DMS114 treated with DMSO at 0.1 percent for 48 hours (cell line): ENCODE results near the gene KIAA1671.

Source experiments
- DNase-seq: peaks from one replicate; lab custom pipeline; 2025; ENCODE audit not compliant: unreplicated experiment; lab: John Stamatoyannopoulos, UW

Gene KIAA1671

DNA sequence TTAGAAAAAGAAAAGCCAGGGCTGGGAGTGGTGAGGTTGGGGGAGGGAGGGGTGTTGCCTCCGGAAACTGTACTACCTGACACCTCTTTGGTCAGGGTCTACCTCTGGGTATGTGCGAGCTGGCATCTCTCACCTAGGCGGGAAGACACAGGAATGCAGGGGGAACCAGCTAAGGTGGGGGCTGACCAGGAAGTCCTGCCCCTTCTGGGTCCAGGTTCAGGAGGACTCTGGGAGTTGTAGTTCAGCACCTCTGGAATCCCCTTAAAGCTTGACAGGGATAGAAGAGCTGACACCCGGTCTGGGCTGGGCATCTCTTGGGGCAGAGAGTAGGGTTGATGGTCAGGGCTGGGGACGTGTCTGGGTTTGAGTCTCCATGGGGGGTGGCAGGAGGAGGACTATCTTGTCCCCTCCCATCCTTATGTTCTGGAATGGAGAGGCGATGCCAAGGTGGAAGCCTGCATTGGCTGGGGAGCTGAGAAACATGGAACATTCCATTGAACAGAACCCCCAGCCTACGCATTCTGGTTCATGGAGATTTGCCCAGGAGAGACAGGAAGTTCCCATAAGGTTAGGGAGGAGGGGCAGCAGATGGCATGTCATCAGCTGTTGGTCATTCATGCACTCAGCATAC lies 2.1 kb upstream of the KIAA1671 start:
- DNase-seq = no peak

- DNase-seq = peak; percentile 40
Observed at GRCh38 chr22:24952837-24953383, 394 bp downstream of the KIAA1671 start.

- no peak for DNase-seq
Observed at GRCh38 chr22:24953384-24954113, 1.0 kb downstream of the KIAA1671 start.

DNA sequence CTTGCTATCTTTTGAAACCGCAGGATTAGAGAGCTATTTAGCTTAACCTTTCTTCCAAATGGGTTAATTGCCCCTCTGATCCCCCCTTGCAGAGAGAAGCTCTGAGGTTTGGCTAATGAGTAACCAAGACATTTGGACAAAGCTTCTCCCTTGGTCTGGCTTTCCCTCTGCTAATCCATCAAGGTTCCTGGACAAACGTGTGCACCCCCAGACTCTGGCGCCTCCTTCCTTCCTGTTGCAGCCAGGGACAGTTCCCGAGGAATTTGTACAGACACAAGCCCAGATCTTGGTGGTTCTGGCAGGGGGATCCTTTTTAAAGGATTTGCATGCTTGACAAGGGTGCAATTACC lies 1.6 kb downstream of the KIAA1671 start:
- no peak for DNase-seq

GRCh38 chr22:24954856-24955255 lies 2.3 kb downstream of the KIAA1671 start:
- no peak for DNase-seq

DNA sequence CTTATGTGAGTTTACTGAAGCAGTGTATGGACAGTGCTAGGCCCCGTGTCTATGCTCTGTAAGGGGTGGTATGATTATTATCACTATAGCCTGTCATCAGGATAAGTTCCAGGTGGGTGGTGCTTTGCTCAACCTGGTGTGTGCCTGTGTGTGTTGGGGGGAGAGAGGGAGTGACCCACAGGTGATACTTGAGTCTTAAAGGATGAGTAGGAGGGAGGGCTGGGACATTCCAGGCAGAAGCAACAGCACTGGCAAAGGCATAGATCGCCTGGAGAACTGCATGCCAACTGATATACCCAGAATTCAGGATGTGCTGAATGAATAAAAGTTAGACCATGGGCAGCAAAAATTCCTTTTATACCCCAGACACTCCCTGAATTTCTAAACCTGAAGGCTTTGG lies 4.5 kb downstream of the KIAA1671 start:
- DNase-seq = no peak

DNA sequence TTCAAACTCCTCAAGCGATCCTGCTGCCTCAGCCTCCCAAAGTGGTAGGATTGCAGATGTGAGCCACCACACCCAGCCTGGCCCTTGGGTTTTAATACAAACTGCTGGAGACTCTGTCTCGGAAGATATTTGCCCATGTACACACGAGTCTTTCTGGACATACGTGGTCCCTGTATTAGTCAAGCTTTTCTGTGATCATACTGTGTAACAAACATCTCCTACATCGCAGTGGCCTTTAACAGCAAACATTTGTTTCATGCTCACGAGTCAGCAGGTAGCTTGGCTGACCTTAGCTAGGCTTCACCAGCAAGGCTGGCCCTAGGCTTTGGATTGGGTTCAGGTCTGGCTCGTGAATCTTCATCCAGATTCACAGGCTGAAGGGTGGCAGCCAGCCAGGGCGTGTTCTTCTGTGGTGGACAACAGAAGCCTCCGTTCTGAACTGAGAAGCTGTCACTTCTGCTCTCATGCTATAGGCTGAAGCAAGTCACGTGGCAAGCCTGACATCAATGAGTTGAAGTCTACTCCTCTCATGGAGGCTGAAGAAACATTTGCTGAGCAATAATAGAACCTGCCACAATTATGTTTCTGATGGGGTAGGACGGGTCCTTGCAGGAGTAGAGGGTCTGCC lies 8.8 kb downstream of the KIAA1671 start:
- no peak for DNase-seq

DNA sequence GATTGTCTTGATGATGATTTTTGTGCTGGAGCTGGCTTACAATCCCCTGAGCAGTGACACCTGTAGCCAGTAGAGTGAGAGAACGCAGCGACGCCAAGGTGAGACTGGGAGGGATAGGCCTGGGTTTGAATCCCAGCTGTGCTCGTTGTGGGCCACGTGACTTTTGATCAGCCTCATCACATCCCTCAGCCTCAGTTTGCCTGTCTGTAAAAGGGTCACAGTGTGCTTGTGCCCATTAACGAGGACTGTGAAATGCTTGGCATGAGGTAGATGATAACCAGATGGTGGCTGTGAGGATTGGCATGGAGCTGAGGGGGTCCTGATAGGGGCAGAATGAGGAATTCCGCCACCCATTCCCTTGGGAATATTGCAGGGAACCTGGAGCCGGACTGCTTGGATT lies 9.6 kb downstream of the KIAA1671 start:
- DNase-seq = no peak

- DNase-seq = no peak
Observed at GRCh38 chr22:24962835-24963234, 10.3 kb downstream of the KIAA1671 start.

DNA sequence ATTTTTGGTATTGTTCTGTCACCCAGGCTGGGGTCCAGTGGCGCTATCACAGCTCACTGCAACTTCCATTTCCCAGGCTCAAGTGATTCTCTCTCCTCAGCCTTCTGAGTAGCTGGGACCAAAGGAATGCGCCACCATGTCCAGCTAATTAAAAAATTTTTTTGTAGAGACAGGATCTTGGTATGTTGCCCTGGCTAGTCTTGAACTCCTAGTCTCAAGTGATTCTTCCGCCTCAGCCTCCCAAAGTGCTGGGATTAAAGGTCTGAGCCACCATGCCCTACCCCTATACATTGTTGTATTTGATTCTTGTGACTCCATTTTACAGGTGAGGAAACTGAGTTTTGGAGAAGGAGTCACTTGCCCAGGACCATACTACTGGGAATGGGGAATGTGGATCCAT lies 11.9 kb downstream of the KIAA1671 start:
- no peak for DNase-seq

DNA sequence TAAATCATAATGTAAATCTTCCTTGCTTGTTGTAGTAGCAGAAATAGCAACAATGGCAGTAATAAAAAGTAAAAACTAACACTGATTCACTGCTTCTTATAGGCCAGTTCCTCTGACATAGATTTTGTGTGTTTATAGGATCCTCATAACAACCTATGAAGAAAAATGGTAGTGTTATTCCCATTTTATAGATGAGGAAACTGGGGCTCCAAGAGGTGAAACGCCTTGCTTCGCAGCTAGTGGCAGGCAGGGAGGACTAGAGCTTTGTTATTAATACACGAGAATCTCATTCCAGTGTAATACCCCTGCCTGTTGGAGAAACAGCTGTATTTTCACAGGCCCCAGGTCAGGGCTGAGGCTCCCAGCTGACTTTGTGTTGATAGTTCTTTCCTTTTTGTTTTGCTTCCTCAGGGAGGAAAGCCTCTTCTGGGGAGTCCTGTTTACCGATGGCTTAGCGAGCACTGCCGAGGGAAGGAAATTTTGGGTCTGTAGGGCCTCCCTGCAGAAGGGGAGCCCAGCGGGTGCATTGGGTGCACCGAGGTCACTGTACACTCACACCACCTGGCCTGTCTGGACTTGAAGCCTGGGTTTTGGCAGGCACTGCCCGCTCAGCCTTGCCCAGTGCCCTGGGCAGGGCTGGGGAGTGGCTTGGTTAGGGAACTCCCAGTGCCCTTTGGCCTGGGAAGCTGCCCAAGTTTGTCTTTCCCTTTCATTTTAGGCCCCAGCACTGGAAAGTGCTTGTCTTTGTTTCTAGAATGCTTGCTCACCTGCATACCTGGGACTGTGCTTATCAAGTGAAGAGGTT lies 13.5 kb downstream of the KIAA1671 start:
- no peak for DNase-seq

GRCh38 chr22:24968066-24968561 lies 15.6 kb downstream of the KIAA1671 start:
- no peak for DNase-seq

DNA sequence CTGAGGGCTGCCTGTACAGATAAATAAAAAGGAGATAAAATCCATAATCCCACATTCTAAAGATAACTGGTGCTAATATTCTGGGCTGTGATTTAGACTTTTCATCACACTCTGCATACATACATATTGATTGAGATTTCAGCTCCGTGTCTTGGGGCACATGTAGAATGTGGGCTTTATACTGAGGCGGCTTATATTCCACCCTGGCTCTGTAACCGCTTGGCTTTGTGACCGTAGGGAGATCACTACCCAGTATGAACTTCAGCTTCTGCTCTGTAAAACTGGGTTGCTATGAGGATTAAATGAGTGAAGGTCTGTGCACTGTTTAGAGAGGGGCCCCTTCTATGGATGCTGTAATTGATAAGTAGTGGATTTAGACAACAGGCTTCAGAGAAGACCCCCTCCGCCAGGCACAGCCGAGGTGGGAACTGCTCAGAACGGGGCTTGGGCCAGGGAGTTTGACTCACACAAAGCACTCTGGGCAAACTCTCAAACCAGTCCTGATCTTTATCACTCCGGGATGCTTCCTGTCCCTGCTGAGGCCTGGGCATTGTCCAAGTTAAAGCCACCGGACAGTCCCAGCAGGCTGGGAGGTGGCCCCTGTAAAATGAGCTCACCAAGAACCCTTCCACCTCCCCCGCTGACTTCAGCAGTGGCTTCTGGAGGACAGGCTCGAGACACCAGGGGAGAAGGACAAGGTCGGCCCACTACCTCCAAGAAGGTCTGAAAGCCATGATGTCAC lies 17.2 kb downstream of the KIAA1671 start:
- no peak for DNase-seq

GRCh38 chr22:24972369-24972768 lies 19.9 kb downstream of the KIAA1671 start:
- DNase-seq = no peak

- no peak for DNase-seq
Observed at GRCh38 chr22:24973872-24974271, 21.4 kb downstream of the KIAA1671 start.

DNA sequence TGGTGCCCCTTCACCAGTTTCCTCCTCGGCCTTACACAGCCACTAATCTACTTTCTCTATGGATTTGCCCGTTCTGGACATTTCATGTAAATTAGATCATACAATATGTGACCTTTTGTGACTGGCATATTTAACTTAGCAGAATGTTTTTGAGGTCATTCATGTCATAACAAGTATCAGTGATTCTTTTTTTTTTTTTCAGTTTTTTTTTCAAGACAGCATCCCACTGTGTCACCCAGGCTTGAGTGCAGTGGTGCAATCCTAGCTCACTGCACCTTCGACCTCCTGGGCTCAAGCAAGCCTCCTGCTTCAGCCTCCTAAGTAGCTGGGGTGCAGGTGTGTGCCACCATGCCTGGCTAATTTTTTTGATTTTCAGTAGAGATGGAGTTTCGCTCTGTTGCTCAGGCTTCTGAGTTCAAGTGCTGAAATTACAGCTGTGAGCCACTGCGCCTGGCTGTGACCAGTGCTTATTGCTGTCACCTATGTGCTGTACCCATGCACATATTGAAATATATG lies 22.7 kb downstream of the KIAA1671 start:
- no peak for DNase-seq

GRCh38 chr22:24975813-24976341 lies 23.4 kb downstream of the KIAA1671 start:
- DNase-seq = no peak

DNA sequence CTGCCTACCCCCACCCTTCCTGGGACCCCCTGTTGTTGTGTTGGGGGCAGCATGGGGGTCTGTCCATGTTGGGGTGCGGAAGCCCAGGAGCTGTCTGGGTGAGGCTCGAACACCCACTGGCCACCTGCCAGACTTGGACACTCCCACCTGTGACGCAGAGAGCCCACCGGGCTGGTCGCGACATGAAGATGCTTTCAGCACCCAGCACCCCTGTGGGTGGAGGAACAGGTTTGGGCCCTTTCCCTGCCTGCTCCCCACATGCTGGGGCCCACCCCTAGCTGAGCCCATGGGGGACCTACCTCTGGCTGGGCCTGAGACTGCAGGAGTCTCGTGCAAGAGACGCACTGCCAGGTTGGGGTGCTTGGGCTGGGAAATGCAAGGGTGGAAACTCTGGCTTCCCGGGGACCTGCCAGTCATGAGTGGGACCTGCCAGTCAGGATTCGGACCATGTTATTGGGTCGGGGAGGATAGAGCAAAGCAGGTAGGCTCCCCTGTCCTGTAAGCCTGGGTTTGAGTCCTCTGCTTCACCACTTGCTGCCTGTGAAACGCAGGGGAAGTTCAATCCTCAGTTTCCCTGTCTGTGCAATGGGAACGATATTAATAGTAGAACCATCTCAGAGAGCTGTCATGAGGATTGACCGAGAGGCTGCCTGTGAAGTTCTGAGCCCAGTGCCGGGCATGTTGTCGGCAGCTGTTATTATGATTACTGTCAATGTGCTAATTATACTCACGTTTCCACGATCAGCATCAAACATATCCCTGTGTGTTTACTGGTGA lies 24.1 kb downstream of the KIAA1671 start:
- no peak for DNase-seq
